Activated naive CD4-positive, alpha-beta T cell treated with Interleukin-2 at 50 U/mL for 16 hours (primary cell): ENCODE results near the gene OR52E6.

Experiments
- DNase-seq: peaks from one replicate; pipeline ENCODE4 v3.0.0-alpha.2; 2020

Gene OR52E6

GRCh38 chr11:5841797-5842196, at the start of gene OR52E6:
Gene OR52E6 (minus strand): TSS chr11:5841897. CDS start chr11:5841897, 0 bp downstream.
- DNase-seq, result no peak

- DNase-seq, result no peak
These were observed 49.6 kb upstream of the OR52E6 start for GRCh38 chr11:5891216-5891800.

GRCh38 chr11:5887661-5888060, 46.0 kb upstream of the OR52E6 start:
- no peak for DNase-seq

GRCh38 chr11:5887172-5887571, 45.5 kb upstream of the OR52E6 start:
- DNase-seq, result no peak

GRCh38 chr11:5881756-5882155, 40.1 kb upstream of the OR52E6 start:
- no peak for DNase-seq

- DNase-seq, result no peak
These were observed 38.6 kb upstream of the OR52E6 start, which contains the start of gene OR52E4 for GRCh38 chr11:5880329-5880728. Gene OR52E4 (plus strand): TSS chr11:5880629. CDS start chr11:5884293, 3,664 bp downstream.

GRCh38 chr11:5878564-5878963, 36.9 kb upstream of the OR52E6 start:
- no peak for DNase-seq

- DNase-seq, result no peak
These were observed 24.1 kb upstream of the OR52E6 start for GRCh38 chr11:5865826-5866225.

- DNase-seq, result no peak
These were observed 15.9 kb upstream of the OR52E6 start, which contains the start of gene OR52E8 for GRCh38 chr11:5857590-5857989. Gene OR52E8 (minus strand): TSS chr11:5857690. CDS start chr11:5857690, 0 bp downstream.

GRCh38 chr11:5851002-5851401, 9.3 kb upstream of the OR52E6 start:
- DNase-seq, result no peak

GRCh38 chr11:5847711-5848110, 6.0 kb upstream of the OR52E6 start:
- no peak for DNase-seq

GRCh38 chr11:5846701-5847100, 5.0 kb upstream of the OR52E6 start:
- DNase-seq, result no peak

GRCh38 chr11:5837695-5838094, 4.0 kb downstream of the OR52E6 start:
- no peak for DNase-seq

- DNase-seq, result no peak
These were observed 8.3 kb downstream of the OR52E6 start for GRCh38 chr11:5833446-5833845.

GRCh38 chr11:5831196-5831829, 10.4 kb downstream of the OR52E6 start:
- DNase-seq, result no peak

- DNase-seq, result no peak
These were observed 23.3 kb downstream of the OR52E6 start for GRCh38 chr11:5818245-5818886.

GRCh38 chr11:5815534-5815933, 26.2 kb downstream of the OR52E6 start:
- DNase-seq, result no peak

GRCh38 chr11:5809905-5810795, 31.5 kb downstream of the OR52E6 start:
- no peak for DNase-seq

GRCh38 chr11:5809122-5809519, 32.6 kb downstream of the OR52E6 start:
- no peak for DNase-seq

- DNase-seq, result peak; percentile 70
These were observed 33.1 kb downstream of the OR52E6 start, which contains the start of gene OR52N2 for GRCh38 chr11:5808500-5809121. Gene OR52N2 (plus strand): TSS chr11:5808924. CDS start chr11:5820336, 11,412 bp downstream.

GRCh38 chr11:5807580-5807979, 34.1 kb downstream of the OR52E6 start:
- DNase-seq, result no peak

GRCh38 chr11:5803982-5804381, 37.7 kb downstream of the OR52E6 start:
- no peak for DNase-seq

- DNase-seq, result no peak
These were observed 45.2 kb downstream of the OR52E6 start for GRCh38 chr11:5796541-5796940.
